Vagina (tissue), 2 donors: ENCODE data around the gene DCUN1D5.

Source experiments
- POLR2A ChIP-seq, 2 donors: fragments of 450-650 bp; IDR thresholded peaks; one replicate each; pipeline ENCODE4 v1.6.1; 2017; ENCODE audit warnings: antibody characterized with exemption in 2 of 2, mild to moderate bottlenecking in 2 of 2, moderate library complexity in 2 of 2
- POLR2AphosphoS5 ChIP-seq, 2 donors: sonication (generic); formaldehyde crosslinking; IDR thresholded peaks; one replicate each; pipeline ENCODE4 v1.9.0; 2017; ENCODE audit warnings: antibody characterized with exemption in 2 of 2, mild to moderate bottlenecking in 2 of 2, low read depth in 1 of 2; ENCODE audit not compliant: insufficient read depth in 1 of 2
- TF ChIP-seq, protein P1 (sequence below), 3 experiments: fragments of 450-650 bp in 2 of 3; fragments of 200-600 bp in 1 of 3; sonication (generic) in 1 of 3; IDR thresholded peaks; one replicate each; pipeline ENCODE4 v1.5.1; 2017 to 2019; ENCODE audit warnings: antibody characterized with exemption in 3 of 3, mild to moderate bottlenecking in 2 of 3, moderate library complexity in 2 of 3

DNA sequence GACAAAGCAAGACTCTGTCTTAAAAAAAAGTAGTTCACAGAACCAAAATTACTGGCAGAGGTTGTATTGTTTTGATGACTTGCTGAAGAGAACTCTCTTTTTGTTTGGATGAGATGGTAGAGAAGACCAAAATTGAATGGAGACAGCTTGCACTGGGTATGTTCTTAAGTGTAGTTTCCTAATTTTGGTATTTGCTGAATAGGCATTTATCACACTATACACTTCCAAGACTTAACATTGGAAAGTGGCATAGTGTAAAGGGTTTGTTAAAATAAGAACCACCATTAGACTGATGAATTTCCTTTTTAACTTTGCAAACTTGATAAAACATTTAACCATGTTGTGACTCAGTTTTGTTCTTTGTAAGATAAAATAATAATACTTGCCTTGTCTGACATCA is 5.3 kb upstream of the DCUN1D5 start:
- TF ChIP-seq, protein P1, sequence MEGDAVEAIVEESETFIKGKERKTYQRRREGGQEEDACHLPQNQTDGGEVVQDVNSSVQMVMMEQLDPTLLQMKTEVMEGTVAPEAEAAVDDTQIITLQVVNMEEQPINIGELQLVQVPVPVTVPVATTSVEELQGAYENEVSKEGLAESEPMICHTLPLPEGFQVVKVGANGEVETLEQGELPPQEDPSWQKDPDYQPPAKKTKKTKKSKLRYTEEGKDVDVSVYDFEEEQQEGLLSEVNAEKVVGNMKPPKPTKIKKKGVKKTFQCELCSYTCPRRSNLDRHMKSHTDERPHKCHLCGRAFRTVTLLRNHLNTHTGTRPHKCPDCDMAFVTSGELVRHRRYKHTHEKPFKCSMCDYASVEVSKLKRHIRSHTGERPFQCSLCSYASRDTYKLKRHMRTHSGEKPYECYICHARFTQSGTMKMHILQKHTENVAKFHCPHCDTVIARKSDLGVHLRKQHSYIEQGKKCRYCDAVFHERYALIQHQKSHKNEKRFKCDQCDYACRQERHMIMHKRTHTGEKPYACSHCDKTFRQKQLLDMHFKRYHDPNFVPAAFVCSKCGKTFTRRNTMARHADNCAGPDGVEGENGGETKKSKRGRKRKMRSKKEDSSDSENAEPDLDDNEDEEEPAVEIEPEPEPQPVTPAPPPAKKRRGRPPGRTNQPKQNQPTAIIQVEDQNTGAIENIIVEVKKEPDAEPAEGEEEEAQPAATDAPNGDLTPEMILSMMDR (IDR thresholded peaks at IDR 0.05): no peak
- no peak for TF ChIP-seq POLR2A (IDR thresholded peaks at IDR 0.05)
- no peak for TF ChIP-seq POLR2AphosphoS5 (IDR thresholded peaks at IDR 0.05; ENCODE audit: insufficient read depth in 1 of 2, low read depth in 1 of 2)
